Stimulated activated CD8-positive, alpha-beta memory T cell treated with anti-CD3 and anti-CD28 coated beads, Interleukin-12 subunit alpha, Interleukin-12 subunit beta, amount 100 ng/mL, for 24 hours (primary cell): ENCODE measurements around the gene AMIGO3.

Experiments
- DNase-seq: peaks from one replicate; pipeline ENCODE4 v3.0.0-alpha.2; 2020; ENCODE audit errors: extremely low read depth

The AMIGO3 gene

DNA sequence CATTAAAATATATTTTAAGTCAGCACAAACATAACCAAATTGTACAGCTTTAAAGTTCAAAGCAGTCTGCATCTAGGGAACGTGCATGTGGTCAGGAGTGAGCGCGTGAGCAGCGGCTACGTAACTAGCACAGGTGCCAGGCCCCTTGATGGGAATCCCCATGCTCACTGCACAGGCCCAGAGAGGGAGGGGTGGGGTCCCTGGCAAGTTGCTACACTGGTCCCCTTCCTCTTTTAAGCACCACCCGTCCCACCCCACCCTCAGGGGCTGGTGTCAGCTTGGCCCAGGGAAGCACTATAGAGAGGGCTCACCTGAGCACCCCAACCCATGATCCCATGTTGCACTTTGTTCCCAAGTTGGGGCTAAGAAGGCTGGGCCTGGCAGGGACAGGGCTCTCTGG, 5.1 kb upstream of the AMIGO3 start:
- DNase-seq: no peak

DNA sequence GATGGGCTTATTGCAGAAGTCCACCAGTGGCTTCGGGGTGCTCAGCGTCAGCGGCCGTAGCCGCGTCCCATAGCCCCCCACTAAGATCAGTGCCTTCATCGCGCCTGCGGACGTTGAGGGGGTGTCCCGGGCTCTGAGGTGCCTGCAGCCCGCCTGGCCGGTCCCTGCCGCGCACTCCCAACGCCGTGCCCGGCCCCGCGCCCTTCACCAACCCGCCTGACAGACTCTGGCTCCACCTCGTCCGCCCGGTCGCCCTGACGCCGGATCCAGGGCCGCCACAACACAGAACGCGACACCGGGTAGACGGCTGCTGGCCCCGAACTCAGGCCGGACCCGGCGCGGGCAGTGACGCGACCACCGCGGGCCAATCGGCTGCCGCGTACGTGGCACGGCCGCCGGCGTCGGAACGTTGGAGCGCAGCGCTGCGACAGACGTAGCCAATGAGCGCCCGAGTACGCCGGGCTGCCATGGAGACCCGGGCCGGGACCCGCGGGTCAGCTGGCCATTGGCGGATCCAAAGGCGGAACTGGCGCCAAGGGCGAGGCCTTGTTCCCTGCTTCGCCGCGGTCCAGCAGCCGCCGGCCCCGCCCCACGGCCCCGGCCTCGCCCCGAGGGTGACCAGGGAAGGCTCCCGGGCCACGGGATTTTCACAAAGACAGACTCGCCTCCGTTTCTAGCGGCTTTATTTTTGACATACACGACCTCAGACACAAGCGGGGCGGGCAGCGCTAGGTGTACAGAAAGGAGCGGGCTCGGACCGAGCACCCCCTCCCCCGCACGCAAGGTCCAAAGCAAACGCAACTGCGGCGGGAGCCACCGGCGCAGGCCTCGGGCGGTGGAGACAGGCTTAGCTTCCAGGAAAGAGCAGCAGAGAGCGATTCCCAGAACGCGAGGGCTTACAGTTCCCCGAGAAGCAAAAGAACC, 4.4 kb upstream of the AMIGO3 start, which contains the start of gene GMPPB:
GMPPB (minus strand) TSS at position 324 of the 924 bp plus-strand sequence; CDS start at position 99, 225 bp downstream.
- peak; percentile 85 for DNase-seq

DNA sequence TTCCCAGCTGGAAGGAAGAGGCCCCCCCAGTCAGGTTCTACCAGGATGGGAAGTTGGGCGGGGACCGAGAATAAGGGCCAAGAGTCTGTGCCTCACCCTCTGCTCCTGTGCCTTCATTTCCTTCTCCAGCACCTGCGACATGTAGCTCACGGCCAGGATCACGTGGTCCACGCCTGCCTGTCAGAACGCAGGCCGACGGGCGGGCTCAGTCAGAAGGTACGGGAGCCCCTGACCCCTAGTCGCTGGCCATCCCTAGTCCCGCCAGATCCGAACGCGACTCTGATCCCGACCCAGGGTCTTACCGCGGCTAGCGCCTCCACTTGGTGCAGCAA, 3.8 kb upstream of the AMIGO3 start:
- DNase-seq: no peak

DNA sequence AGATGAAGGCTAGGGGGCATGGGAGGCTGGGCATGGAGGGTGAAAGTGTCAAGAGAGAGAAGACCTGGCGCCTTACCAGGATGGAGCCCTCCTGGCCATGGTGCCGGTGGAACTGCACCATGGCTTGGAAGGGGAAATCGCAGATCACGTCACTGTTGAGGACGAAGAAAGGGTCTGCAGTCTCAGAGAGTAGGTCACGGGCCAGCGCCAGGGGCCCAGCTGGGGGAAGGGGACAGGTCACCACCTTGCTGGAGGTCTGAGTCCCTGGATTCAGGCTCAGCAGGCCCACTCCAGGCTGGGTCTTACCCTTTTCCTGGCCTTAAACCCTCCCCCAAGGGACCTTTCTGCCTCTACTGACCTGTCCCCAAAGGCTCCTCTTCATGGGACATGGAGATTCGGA, 3.4 kb upstream of the AMIGO3 start:
- DNase-seq: no peak

DNA sequence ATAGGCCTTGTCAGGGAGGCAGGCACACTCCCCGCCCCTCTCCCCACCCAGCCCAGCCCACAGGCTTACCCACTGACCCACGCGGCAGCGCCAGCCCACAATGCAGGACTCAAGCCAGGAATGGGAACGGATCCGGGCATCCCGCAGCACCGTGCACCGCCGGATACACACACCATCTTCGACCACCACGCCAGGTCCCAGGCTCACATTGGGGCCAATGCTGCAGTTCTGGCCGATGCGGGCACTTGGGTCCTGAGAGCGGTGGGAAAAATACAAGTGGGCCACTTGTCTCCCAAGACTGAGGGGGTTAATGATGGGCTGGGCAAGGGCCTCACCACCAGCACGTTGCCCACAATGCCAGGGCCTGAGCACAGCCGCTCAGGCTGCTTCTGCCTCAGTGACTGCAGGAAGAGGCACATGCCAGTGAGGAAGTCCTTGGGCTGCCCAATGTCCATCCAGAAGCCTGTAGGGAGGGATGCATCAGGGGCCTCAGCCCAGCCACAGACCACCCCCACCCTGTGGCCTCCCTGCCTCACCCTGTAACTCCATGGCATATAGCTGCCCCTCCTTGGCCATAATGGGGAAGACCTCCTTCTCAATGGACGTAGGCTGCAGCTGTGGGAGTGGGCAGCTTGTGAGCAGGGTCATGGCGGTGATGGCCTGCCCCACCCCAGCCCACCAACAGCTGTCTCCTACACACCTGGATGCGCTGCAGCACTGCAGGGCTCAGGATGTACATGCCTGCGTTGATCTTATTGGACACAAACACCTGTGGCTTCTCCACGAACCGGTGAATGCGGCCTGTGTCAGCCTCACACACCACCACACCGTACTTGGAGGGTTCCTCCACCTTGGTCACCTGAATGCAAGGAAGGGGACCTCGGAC, 2.7 kb upstream of the AMIGO3 start:
- DNase-seq: no peak

DNA sequence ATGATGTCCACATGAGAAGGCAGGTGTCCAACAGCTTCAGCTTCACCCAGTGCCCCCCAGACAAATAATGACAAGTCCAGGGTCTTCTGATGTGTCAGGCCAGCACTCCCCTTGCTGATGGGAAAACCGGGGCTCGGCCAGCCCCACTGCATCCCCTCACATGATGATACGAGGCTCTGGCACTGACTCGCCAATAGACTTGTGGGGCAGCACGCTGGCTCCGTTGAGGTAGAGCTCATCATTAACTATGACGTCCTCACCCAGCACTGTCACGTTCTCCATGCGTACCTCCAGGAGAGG, 2.1 kb upstream of the AMIGO3 start:
- DNase-seq: no peak

DNA sequence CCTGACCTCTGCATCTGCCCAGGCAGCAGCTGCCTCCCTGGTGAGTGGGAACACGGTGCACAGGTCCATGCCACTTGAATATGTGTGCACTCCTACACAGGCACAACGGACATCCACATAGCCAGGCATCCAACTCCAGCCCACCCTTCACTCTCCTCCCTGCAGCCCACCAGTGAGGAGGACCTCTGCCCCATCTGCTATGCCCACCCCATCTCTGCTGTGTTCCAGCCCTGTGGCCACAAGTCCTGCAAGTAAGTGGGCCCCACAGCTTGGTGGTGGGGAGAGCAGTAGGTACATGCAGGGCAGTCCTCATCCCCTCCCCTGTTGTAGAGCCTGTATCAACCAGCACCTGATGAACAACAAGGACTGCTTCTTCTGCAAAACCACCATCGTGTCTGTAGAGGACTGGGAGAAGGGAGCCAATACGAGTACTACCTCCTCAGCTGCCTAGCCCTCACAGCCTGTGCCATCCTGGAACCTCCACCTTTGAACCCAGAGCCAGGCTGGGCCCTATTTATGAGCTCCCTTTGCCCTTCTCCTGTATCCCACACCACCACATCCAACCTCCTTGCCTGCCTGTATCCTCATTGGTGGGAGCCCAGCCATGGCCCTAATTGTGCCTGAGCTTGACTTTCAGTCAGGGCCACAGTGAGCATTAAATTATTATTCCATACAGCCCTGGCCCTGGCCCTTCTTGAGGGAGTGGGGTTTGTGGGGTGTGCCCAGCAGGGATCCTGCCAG, 1.5 kb upstream of the AMIGO3 start:
- no peak for DNase-seq

DNA sequence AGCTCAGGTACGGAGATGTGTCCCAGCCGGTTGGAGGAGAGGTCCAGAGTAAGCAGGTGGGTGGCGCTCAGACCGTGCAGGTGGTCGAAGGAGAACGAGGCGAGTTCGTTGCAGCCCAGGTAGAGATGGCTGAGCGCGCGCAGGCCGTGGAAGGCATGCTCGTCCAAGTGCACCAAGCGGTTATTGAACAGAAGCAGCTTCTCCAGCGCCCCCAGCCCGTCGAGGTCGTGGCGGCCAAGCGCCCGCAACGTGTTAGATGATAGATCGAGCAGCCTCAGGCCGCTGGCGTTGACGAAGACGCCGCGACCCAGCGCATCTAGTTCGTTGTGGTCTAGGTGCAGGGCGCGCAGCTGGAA, 648 bp downstream of the AMIGO3 start:
- DNase-seq: no peak

DNA sequence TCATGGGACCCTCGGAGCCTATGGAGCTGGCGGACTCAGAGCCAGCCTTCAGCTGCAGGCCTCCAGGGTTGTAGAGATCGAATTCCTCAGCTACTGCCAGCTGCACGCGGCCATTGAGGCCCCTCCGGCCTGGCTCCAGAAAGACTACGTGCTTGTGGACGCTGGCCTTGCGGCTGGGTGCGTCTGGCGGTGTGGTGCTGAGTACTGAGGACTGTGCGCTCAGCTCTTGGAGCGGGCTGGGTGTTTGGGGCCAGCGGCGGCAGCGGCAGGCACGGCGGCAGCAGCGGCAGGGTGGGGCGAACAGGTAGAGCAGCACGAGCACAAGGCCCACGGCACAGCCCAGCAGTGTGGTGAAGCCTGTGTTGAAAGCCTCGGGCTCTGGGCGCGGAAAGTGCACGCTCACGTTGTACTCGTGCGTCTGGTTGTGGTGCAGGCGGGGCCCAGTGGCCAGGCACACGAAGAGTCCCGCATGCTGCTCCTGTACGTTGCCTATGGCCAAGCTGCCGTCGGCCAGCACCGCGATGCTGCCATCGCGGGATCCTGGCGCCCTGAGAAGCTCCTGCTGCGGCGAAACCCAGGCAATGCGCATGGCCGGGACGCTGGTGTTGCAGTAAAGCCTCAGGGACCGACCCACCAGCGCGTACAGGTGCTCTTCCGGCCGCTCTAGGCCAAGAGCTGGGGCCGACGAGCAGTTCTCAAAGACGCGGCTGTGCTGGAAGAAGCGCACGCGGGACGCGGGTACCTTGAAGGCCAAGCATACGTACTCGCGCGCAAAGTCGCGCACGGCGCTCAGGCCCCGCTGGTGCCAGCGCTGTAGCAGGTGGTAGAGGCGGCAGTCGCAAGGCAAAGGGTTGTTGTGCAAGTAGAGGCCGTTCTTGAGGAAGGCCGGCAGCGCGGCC, 1.3 kb downstream of the AMIGO3 start:
- no peak for DNase-seq

DNA sequence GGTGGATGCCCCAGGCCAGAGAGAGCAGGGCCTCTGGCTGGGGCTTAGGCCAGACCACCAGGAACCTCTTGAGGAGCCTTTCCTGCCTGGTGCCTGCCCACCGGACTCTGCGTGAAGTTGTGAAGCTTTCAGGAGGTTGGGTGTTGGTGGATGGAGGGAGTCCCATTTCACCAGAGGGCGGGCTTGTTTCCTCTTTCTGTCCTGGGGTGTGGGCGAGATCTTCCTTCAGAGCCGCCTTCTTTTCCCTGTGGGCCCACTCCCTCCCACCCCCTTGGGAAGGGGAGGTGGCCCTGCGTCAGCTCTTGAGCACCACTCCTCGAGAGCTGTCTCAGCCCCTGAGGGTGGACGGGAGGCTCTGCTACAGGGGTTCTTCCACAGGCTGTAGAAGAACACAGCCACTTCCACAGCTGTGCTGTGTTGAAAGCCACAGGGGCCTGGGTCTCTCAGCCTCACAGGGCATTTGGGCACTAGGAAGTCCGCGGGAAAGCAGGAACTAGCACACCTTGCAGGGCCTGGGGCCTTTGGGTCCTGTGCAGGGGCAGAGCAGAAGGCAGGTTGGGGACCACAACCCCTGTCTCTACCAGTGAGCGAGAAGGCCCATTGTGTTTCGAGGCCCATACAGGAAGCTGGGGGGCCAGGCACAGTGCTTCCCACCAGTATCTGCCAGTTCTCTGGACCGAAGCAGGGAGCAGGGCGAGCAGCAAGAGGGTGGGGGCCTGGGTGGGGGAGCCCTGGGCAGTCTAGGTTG, 2.1 kb downstream of the AMIGO3 start:
- DNase-seq: no peak

DNA sequence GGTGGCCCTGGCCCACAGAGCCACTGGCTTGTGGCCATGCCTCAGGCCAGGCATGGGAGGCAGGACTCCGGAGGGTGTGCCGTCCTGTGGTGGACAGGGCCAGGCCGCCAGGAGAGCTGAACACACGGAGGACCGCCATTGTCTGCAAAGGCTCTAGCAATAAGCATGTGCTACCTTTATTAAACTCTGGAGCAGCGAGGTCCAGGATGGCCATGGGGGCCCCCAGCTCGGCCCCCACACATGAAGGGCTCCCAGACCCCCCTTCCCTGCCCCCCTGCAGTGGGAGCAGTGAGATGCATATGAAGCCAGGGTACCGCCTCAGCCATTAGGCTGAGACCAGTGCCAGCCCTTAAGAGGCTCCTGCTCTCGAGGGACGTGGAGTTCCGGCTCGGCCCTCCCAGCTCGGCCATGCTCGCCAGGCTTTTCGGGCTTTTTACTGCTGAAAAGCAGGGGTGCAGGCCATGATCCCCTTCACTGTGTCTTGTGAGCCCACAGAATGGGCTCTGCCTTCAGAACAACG, 2.7 kb downstream of the AMIGO3 start:
- DNase-seq: no peak

DNA sequence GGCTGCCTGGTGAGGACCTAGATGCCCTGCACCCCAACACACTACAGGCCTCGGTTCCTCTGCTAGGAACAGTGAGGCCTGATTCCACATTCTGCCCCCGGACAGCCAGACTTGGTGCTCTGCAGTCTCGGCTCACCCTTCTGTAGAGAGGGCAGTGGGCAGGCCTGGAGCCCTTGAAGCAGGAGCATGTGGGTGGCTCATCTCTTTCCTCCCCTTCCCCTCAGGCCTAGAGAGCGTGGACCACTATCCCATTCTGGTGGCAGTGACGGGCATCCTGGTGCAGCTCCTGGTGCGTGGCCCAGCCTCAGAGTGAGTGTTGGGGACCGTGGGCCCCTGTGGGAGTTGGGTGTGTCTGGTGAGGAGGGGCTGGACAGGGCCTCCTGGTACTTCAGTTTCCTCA, 3.3 kb downstream of the AMIGO3 start:
- DNase-seq: no peak

DNA sequence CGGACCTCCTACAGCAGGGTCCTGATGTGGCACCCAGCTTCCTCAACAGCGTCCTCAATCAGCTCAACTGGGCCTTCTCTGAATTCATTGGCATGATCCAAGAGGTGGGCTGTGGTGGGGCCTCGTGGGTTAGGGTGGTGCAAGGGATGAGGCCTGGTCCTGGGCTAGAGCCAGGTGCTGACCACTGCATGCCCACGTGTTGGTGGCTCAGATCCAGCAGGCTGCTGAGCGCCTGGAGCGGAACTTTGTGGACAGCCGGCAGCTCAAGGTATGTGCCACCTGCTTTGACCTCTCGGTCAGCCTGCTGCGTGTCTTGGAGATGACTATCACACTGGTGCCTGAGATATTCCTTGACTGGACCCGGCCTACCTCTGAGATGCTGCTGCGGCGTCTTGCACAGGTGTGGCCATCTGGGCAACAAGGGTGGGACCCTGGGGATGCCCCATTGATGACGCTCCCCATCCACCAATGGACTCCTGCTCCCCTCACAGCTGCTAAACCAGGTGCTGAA, 3.8 kb downstream of the AMIGO3 start:
- DNase-seq: no peak

DNA sequence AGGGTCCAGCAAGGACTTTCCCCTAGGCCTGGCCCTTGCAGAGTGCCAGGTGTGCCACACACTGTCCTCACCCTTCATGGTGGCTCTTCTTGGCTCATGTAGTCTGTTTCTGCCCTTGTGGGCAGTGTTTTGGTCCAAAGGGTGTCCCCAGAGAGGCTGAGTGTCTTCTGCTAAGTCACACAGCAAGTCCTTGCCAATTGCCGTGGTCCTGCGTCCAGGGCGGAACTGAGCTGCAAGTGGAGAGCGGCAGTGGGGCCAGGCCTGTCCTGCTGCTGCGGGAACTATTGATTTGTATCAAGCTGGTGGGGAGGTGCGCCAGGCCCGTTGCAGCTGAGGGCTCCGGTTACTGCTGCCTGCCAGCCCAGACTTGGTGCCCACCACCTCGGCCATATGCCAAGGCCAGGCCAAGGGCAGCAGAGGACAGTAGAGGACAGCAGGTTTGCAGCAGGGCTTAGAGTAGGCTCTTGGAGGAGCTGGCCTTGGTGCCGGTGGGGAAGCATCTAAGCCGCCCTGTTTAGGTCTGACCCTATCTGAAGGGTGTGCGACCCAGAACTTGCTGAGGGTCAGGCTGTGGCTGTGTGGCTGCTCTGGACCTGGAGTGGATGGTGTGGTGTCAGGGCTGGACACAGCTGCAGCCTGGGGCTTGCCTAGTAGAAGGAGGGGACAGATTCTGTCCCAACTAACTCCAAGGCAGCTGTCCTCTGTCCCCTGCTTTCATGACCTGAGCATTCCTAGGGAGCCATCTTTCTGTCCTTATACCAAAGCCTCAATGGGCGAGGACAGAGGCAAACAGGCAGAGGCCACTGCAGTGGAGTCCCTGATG, 4.5 kb downstream of the AMIGO3 start:
- DNase-seq: no peak

DNA sequence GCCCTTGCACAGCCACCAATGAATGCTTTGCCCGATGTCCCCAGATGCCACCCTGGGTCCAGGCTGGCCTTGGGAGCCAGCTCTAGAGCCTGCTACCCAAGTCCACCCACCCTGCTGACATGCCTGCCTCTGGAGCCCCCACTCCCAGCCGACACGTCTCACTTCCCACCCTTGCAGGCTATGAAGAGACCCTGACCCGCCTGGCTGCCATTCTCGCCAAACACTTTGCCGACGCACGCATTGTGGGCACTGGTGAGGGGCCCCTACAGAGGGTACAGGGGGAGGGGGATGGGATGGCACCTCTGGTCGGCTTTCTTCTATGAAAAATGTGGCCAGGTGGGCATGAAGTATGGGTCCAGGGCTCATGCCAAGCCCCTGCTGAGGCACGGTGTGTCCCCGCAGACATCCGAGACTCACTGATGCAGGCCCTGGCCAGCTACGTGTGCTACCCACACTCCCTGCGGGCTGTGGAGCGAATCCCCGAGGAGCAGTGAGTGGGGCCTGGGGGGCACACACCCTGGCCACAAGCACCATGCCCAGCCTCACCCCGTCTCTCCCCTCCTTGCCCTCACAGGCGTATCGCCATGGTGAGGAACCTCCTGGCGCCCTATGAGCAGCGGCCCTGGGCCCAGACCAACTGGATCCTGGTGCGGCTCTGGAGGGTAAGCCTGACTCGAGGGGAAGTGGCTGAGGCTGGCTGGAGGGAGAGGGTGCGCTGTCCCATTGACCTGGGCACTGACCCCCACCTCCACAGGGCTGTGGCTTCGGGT, 6.0 kb downstream of the AMIGO3 start:
- no peak for DNase-seq

DNA sequence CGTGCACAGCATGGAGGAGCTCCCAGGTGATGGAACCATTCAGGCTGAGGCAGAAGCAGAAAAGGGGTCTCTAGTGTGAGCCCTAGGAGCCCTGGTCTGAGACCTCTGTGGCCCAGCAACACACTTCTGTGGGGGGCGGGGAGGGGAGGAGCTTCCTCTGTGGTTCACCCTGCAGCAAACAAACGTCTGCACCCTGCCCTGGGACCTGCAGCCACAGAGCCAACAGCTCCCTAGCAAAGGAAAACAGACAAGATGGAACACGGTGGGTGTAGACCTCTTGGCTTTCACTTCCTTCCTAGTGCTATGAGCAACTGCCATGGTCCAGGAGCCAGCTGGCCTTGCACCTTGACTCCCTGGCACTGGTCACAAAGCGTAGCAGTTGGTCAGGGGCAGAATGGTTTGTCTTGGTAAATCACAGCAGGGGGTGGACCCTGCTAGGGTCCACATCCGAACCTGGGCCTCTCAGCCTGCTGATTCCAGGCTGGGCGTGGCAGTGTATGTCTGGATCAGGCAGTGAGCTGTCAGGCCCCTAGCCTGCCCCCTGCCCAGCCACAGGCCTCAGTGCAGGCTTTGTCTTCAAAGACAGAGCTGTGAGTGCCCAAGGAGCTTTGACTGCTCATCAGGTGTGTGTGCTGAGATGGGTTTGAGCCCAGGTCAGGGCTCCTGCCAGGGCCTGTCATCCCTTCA, 6.7 kb downstream of the AMIGO3 start:
- DNase-seq: no peak

DNA sequence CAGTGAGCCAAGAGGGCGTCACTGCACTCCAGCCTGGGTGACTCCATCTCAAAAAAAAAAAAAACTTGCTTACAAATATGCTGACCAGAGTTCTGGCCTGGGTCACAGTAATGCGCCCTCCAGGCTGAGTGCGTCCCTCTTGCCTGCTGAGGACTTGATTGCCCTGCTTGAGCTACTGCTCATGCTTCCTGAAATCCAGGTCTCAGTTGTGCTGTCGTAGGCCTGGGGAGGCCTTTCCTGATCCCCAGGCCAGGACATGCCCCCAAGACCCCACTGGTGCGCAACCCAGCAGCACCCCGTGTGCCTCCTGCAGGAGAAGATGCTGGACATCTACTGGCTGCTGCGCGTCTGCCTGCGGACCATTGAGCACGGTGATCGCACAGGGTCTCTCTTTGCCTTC, 7.3 kb downstream of the AMIGO3 start:
- DNase-seq: no peak

DNA sequence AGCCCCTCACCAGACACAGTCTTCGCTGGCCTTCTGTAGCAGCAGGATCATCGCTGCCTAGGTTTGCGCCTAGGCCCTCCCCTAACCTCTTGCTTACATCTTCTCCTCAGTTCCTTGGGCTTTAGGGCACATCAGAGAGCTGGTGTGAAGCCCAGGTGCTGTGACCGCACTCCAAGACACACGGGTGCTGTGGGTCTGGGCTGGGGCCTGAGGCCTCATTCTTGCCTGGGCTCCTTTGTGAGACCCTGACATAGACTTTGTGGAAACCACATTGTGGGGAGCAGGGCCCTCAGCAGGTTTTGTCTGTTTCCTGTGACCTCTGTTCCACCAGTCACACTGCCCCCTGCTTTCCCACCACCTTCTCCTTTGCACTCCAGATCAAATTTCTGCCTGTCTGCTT, 8.0 kb downstream of the AMIGO3 start:
- DNase-seq: no peak
